Measurements from ENCODE around the gene COL1A1.
A peak's percentile ranks its signal among the peaks of the same experiment; 100 is the strongest.

Gene COL1A1

GRCh38 chr17:50163843-50164696, 37.4 kb downstream of the COL1A1 start:
- Mint-ChIP-seq H3K9me3 (no peaks in the 10 kb centered on the region), H3K36me3 (ENCODE audit: low read depth) (no peaks in the 10 kb centered on the region), H3K27me3 (ENCODE audit: low read depth, poor library complexity) (peaks cover 8% of the 10 kb centered on the region), H3K4me1 (peaks cover 61% of the 10 kb centered on the region), H3K27ac (no peak overlapping the region), H3K4me3 (no peak overlapping the region)
- no peak for TF ChIP-seq CTCF (IDR thresholded peaks at IDR 0.05)
- DNase-seq: no peak

- H3K27me3 Mint-ChIP-seq (ENCODE audit: low read depth, poor library complexity): peaks cover 8% of the 10 kb centered on the region
- peaks cover 48% of the 10 kb centered on the region for H3K4me1 Mint-ChIP-seq
- no peaks in the 10 kb centered on the region for H3K9me3 Mint-ChIP-seq
- TF ChIP-seq CTCF (IDR thresholded peaks at IDR 0.05): no peak
- no peak overlapping the region for H3K4me3 Mint-ChIP-seq
- H3K27ac Mint-ChIP-seq: no peak overlapping the region
- no peaks in the 10 kb centered on the region for H3K36me3 Mint-ChIP-seq (ENCODE audit: low read depth)
- no peak for DNase-seq
Measured at GRCh38 chr17:50162466-50163254, 38.8 kb downstream of the COL1A1 start.

GRCh38 chr17:50161911-50162288, 39.5 kb downstream of the COL1A1 start:
- no peak for TF ChIP-seq CTCF (IDR thresholded peaks at IDR 0.05)
- peaks cover 8% of the 10 kb centered on the region for H3K27me3 Mint-ChIP-seq (ENCODE audit: low read depth, poor library complexity)
- H3K4me1 Mint-ChIP-seq: peaks cover 45% of the 10 kb centered on the region
- no peak for DNase-seq
- H3K4me3 Mint-ChIP-seq: peak overlapping the region; percentile 86
- no peaks in the 10 kb centered on the region for H3K9me3 Mint-ChIP-seq
- peak overlapping the region; percentile 61 for H3K27ac Mint-ChIP-seq
- no peaks in the 10 kb centered on the region for H3K36me3 Mint-ChIP-seq (ENCODE audit: low read depth)

DNA sequence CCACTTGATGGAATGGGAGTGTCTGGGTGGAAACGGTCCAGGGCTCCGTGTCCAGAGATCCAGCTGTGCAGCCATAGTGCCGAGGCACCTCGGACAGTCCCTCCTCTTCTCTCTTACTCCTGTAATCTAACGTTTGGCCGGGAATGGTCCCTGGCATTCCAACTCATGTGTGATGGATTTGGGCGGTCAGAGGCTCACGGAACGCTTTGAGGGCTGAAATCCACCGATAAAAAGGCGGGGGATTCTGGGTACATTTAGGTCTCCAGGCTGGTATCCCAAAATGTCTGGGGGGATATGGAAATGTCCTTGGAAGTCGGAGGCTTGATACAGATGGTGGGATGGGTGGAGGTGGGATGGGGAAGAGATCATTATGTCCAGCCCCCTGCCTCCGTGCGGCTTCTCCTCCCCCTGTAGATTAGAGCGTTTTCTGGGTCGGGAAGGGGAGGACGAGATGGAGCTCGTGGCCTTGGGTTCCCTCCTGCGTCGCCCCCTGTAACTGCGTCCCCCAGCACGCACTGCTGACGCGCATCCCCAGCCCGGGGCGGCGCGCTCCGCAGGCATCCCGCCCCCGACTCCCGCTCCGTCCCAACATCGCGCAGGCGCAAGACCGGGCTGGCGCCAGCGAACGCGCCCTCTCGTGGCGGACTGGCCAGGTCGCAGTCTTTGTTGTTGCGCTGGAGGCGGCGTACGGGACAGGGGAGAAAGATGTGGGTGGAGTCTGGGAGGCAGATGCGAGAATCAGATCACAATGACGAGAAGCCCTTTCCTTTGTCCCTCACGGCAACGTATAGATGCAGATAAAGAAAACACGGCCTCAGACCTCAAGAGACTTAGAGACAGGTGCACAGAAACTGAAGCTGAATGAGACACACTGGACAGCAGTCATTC, 40.2 kb downstream of the COL1A1 start:
- H3K36me3 Mint-ChIP-seq (ENCODE audit: low read depth): no peaks in the 10 kb centered on the region
- peaks cover 38% of the 10 kb centered on the region for H3K4me1 Mint-ChIP-seq
- peak overlapping the region; percentile 92 for H3K27ac Mint-ChIP-seq
- peaks cover 8% of the 10 kb centered on the region for H3K27me3 Mint-ChIP-seq (ENCODE audit: low read depth, poor library complexity)
- peak overlapping the region; percentile 86 for H3K4me3 Mint-ChIP-seq
- peak; percentile 98 for DNase-seq
- TF ChIP-seq CTCF (IDR thresholded peaks at IDR 0.05): peak; percentile 86
- H3K9me3 Mint-ChIP-seq: no peaks in the 10 kb centered on the region

- no peak for DNase-seq
- Mint-ChIP-seq H3K9me3 (no peaks in the 10 kb centered on the region), H3K36me3 (ENCODE audit: low read depth) (no peaks in the 10 kb centered on the region), H3K27me3 (ENCODE audit: low read depth, poor library complexity) (peaks cover 7% of the 10 kb centered on the region), H3K4me3 (no peak overlapping the region), H3K27ac (no peak overlapping the region), H3K4me1 (peaks cover 45% of the 10 kb centered on the region)
- TF ChIP-seq CTCF (IDR thresholded peaks at IDR 0.05): no peak
Measured at GRCh38 chr17:50157891-50158290, 43.5 kb downstream of the COL1A1 start.
